Astrocyte of the spinal cord (primary cell): ENCODE measurements around the gene TGM1.
A peak's percentile ranks its signal among the peaks of the same experiment; 100 is the strongest.

Source experiments
- DNase-seq: peaks from one replicate; pipeline ENCODE4 v3.0.0; 2011; ENCODE audit warnings: low read depth, low spot score
- H3K4me3 ChIP-seq: 2 replicates; pipeline ENCODE4 v1.5.1; 2011; ENCODE audit warnings: low read depth, mild to moderate bottlenecking, low read length, moderate library complexity
- in situ Hi-C: cut with HindIII; loops from 2 replicates; pipeline ENCODE4 v1.10.0; 2017; ENCODE audit warnings: low sequenced_read_pairs
- TF ChIP-seq, protein P1 (sequence below): IDR thresholded peaks from 2 replicates; pipeline ENCODE4 v1.5.1; 2012; ENCODE audit warnings: low read depth, mild to moderate bottlenecking, low read length, inconsistent platforms

Gene TGM1

DNA sequence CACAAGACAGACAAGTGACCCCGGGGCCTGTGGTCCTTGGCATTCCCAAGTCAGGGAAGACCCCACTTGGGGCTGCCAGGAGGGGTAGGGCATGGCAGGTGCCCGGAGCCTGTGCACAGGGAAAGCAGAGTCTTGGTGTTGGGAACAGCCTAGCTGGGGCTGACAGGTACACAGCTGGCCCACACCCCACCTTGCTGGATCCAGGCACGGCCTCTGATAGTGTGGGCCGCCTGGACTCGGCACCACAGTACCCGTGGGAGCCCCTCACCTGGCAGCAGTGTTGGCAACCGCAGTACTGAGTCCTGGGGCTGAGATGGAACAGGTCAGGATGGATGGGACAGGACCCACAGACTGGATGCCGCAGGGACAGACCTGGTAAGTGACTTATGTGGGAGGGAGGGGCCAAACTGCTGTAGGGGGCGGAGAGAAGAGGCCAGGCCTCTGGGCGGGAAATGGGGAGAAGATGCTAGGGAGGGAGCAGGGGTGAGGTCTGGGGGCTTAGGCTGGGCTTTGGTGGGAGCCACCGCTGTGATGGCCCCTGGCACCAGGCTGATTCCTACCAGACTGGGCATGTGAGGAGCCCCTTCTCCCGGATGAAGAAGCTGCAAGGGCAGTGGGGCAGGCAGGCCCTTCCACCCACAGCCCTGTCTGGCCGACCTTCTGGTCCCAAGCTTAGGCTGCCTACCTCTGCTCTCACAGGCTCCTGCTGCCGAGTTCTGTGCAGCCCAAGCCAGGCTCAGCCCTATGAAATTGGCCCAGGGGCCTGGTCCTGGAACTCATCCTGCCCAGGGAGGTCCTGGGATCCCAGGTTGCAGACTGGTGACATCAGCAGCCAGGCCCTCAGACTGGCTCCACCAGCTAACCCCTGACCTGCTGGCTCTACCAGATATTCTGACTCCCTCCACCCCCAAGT lies at the start of gene TGM1:
Gene TGM1 (minus strand): TSS at position 357 of the 913 bp plus-strand sequence. CDS start 825 bp downstream, outside the sequence.
- no peak within 1 kb of the TSS for H3K4me3 ChIP-seq
- in situ Hi-C loops: no loop called here
- DNase-seq: no peak
- TF ChIP-seq, protein P1, sequence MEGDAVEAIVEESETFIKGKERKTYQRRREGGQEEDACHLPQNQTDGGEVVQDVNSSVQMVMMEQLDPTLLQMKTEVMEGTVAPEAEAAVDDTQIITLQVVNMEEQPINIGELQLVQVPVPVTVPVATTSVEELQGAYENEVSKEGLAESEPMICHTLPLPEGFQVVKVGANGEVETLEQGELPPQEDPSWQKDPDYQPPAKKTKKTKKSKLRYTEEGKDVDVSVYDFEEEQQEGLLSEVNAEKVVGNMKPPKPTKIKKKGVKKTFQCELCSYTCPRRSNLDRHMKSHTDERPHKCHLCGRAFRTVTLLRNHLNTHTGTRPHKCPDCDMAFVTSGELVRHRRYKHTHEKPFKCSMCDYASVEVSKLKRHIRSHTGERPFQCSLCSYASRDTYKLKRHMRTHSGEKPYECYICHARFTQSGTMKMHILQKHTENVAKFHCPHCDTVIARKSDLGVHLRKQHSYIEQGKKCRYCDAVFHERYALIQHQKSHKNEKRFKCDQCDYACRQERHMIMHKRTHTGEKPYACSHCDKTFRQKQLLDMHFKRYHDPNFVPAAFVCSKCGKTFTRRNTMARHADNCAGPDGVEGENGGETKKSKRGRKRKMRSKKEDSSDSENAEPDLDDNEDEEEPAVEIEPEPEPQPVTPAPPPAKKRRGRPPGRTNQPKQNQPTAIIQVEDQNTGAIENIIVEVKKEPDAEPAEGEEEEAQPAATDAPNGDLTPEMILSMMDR: no peak

DNA sequence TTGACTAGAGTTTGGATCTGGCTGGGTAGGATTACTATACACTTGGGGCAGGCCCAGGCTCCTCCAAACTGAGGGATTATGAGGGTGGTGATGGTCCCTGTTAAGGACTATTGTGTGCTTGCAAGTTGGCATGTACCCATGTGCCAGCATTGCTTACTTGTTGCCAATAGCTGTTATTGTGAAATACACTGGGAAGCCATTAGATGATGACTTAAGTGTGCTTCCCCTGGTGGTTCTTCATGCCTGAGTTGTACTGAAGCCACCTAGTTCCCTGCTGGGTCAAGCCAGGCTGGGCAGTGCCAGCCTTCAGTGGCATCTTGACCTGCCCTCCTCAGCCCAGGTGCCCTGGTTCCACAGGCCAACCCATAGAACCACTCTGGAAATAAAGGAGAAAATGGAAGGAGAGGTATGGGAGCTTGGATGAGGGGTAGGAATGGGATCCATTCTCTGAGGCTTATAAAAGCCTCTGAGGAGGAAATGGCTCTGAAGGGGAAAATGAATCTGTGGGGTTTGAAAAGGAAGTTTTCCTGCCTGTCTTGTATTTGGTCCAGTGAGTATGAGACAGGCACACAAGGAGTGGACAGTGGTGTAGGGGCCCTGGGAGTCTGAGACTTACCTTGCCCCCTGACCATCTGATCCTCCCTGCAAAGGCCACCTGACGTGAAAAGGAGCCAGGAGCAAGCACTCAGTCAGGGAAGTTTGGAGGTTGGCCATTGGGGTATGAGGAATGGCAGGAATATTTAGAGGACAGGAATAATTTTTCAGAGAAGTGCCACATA lies 49.0 kb upstream of the TGM1 start:
- in situ Hi-C loops: no loop called here
- no peak overlapping the region for H3K4me3 ChIP-seq
- DNase-seq: no peak
- TF ChIP-seq, protein P1: no peak

DNA sequence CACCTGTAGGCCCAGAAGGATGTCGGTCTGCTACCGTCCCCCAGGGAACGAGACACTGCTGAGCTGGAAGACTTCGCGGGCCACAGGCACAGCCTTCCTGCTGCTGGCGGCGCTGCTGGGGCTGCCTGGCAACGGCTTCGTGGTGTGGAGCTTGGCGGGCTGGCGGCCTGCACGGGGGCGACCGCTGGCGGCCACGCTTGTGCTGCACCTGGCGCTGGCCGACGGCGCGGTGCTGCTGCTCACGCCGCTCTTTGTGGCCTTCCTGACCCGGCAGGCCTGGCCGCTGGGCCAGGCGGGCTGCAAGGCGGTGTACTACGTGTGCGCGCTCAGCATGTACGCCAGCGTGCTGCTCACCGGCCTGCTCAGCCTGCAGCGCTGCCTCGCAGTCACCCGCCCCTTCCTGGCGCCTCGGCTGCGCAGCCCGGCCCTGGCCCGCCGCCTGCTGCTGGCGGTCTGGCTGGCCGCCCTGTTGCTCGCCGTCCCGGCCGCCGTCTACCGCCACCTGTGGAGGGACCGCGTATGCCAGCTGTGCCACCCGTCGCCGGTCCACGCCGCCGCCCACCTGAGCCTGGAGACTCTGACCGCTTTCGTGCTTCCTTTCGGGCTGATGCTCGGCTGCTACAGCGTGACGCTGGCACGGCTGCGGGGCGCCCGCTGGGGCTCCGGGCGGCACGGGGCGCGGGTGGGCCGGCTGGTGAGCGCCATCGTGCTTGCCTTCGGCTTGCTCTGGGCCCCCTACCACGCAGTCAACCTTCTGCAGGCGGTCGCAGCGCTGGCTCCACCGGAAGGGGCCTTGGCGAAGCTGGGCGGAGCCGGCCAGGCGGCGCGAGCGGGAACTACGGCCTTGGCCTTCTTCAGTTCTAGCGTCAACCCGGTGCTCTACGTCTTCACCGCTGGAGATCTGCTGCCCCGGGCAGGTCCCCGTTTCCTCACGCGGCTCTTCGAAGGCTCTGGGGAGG lies 47.9 kb upstream of the TGM1 start, which contains the start of gene LTB4R:
Gene LTB4R (plus strand): TSS at position 857 of the 959 bp plus-strand sequence. CDS start 4,150 bp downstream, outside the sequence.
- H3K4me3 ChIP-seq: no peak within 1 kb of the TSS
- in situ Hi-C loops: no loop called here

GRCh38 chr14:24310265-24310645 lies 47.3 kb upstream of the TGM1 start:
- in situ Hi-C loops: no loop called here
- TF ChIP-seq, protein P1: no peak
- no peak overlapping the region for H3K4me3 ChIP-seq
- DNase-seq: no peak

More for the DNA sequence above, 47.9 kb upstream of the TGM1 start, which contains the start of gene LTB4R:
- TF ChIP-seq, protein P1: peak; percentile 17
- peak; percentile 81 for DNase-seq

DNA sequence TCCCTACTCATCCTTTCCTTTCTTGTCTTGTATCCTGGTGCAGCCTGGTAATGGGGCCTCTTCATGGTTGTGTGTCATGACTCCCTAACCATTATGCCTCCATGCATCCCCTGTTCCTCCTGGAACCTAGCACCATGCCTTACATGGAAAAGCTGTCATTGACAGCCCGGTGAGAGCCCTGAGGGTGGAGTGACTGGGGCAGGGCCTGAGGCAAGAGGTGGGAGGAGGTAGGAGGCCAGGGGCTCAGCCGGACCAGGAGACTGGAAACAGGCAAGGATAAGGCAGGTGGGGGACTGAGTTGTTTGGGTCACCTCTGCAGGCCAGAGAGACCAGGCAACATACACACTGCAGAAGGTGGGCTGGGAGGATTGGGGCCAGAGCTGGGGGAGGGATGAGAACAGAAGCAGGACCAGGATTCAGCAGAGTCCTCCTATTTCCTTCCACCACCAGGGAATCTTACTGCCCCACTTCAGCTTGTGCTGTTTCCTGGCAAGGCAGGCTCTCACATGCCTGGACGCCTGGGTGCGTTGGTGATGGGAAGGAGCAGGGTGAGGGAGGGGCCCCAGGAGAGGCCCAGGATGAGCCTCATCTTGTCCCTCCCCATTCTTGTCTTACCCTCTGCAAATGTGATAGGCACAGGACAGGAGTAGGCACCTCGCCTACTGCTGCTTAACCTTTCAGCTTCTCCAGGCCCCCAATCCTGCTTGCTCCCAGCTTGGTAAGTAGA lies 46.7 kb upstream of the TGM1 start, which contains the start of gene LTB4R2:
Gene LTB4R2 (plus strand): TSS at position 603 of the 727 bp plus-strand sequence. CDS start 525 bp downstream, outside the sequence.
- TF ChIP-seq, protein P1: no peak
- DNase-seq: no peak

More for the DNA sequence above, 46.7 kb upstream of the TGM1 start, which contains the start of gene LTB4R2:
- in situ Hi-C loops: no loop called here
- no peak within 1 kb of the TSS for H3K4me3 ChIP-seq
